ENCODE results near the gene PRKCSH.
A peak's percentile ranks its signal among the peaks of the same experiment; 100 is the strongest.

PRKCSH gene

DNA sequence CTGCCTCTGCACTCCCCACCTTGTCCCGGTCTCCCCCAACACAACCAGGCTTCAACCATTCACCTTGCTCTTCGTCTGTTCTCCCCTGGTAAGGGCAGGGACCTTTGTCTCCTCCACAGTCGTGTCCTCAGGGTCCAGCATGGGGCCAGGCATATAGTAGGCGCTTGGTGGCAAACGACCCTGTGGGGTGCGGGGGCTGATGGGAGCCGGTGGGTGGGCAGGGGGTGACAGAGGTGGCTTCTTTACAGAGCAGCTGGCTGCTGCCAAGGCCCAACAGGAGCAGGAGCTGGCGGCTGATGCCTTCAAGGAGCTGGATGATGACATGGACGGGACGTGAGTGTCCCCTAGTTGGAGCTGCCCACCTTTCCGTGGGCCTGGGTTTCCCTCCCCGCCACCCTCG is 9.7 kb downstream of the PRKCSH start:
- no peak overlapping the region for H3K4me3 ChIP-seq (replicated peaks; ENCODE audit: low read depth, low read length)
- no peak for TF ChIP-seq CTCF (IDR thresholded peaks at IDR 0.05; ENCODE audit: low read length, missing control alignments)
- DNase-seq (ENCODE audit: low read depth), result no peak

DNA sequence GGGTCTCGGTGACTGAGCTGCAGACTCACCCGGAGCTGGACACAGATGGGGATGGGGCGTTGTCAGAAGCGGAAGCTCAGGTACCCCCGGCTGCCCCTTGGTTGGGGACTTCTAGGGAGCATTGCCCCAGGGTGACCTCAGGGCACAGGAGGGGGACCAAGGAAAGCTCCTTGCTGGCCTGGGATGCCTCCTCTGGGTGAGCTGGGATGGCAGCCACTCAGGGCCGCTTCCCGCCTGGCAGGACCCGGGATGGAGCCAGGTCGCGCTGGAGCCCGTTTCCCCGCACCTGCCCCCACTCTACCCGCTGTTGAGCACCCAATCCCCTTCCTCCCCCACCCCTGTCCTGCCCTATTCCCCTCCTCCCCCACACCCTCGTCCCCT is 10.8 kb downstream of the PRKCSH start:
- H3K4me3 ChIP-seq (replicated peaks; ENCODE audit: low read depth, low read length), result no peak overlapping the region
- DNase-seq (ENCODE audit: low read depth), result no peak
- no peak for TF ChIP-seq CTCF (IDR thresholded peaks at IDR 0.05; ENCODE audit: low read length, missing control alignments)

- peak; percentile 33 for DNase-seq (ENCODE audit: low read depth)
- peak; percentile 69 for TF ChIP-seq CTCF (IDR thresholded peaks at IDR 0.05; ENCODE audit: low read length, missing control alignments)
- H3K4me3 ChIP-seq (replicated peaks; ENCODE audit: low read depth, low read length), result no peak overlapping the region
These were observed 11.3 kb downstream of the PRKCSH start for GRCh38 chr19:11446652-11447301.

GRCh38 chr19:11447347-11448262 is 12.2 kb downstream of the PRKCSH start:
- TF ChIP-seq CTCF (IDR thresholded peaks at IDR 0.05; ENCODE audit: low read length, missing control alignments), result no peak
- DNase-seq (ENCODE audit: low read depth), result no peak
- no peak overlapping the region for H3K4me3 ChIP-seq (replicated peaks; ENCODE audit: low read depth, low read length)

- DNase-seq (ENCODE audit: low read depth), result no peak
- no peak for TF ChIP-seq CTCF (IDR thresholded peaks at IDR 0.05; ENCODE audit: low read length, missing control alignments)
- no peak overlapping the region for H3K4me3 ChIP-seq (replicated peaks; ENCODE audit: low read depth, low read length)
These were observed 13.0 kb downstream of the PRKCSH start for GRCh38 chr19:11448410-11448809.

DNA sequence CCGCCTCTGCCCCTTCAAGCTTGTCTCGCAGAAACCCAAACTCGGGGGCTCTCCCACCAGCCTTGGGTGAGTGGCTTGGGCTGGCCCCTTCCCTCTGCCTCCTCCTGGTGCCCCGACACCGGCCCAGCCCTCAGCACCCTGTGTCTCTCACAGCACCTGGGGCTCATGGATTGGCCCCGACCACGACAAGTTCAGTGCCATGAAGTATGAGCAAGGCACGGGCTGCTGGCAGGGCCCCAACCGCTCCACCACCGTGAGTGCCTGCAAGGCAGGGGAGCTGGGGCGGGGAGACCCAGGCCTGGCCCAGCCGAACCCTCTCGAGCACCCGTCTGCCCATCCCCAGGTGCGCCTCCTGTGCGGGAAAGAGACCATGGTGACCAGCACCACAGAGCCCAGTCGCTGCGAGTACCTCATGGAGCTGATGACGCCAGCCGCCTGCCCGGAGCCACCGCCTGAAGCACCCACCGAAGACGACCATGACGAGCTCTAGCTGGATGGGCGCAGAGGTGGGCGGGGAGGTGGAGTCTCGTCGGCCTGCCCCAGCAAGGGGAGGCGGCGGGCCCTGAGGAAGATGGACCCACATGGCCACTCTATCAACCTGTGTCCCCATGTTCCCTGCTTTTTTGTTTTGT is 13.6 kb downstream of the PRKCSH start:
- H3K4me3 ChIP-seq (replicated peaks; ENCODE audit: low read depth, low read length), result no peak overlapping the region
- TF ChIP-seq CTCF (IDR thresholded peaks at IDR 0.05; ENCODE audit: low read length, missing control alignments), result no peak
- DNase-seq (ENCODE audit: low read depth), result no peak
